ENCODE results near the gene FOXR2. TPM values are rescaled to one million over a fixed set of nuclear protein-coding genes. Genes with fewer than 3 reads are reported as not detected.

The FOXR2 gene
- polyA plus RNA-seq, 1 experiment, result not detected

- no peak for TF ChIP-seq CTCF (IDR thresholded peaks at IDR 0.05; ENCODE audit: insufficient read depth, low read depth, low read length)
- no peaks in the 10 kb centered on the region for H3K36me3 ChIP-seq (ENCODE audit: control insufficient read depth, insufficient read depth, low read length)
- CTCF ChIA-PET, result no interaction called here
- POLR2A ChIA-PET, result no interaction called here
- DNase-seq (ENCODE audit: low read depth), result no peak
- H3K4me3 ChIP-seq (ENCODE audit: low read depth, low read length), result no peak overlapping the region
- no peaks in the 10 kb centered on the region for H3K27me3 ChIP-seq (ENCODE audit: control insufficient read depth, insufficient read depth, low read length)
Measured at GRCh38 chrX:55598333-55598732, 24.9 kb upstream of the FOXR2 start.

- no peaks in the 10 kb centered on the region for H3K36me3 ChIP-seq (ENCODE audit: control insufficient read depth, insufficient read depth, low read length)
- no peaks in the 10 kb centered on the region for H3K27me3 ChIP-seq (ENCODE audit: control insufficient read depth, insufficient read depth, low read length)
- DNase-seq (ENCODE audit: low read depth), result no peak
- H3K4me3 ChIP-seq (ENCODE audit: low read depth, low read length), result no peak overlapping the region
- POLR2A ChIA-PET, result no interaction called here
- TF ChIP-seq CTCF (IDR thresholded peaks at IDR 0.05; ENCODE audit: insufficient read depth, low read depth, low read length), result no peak
- CTCF ChIA-PET, result no interaction called here
Measured at GRCh38 chrX:55619547-55619946, 3.7 kb upstream of the FOXR2 start.

- CTCF ChIA-PET, result no interaction called here
- H3K36me3 ChIP-seq (ENCODE audit: control insufficient read depth, insufficient read depth, low read length), result no peaks in the 10 kb centered on the region
- POLR2A ChIA-PET, result no interaction called here
- no peak for DNase-seq (ENCODE audit: low read depth)
- H3K27me3 ChIP-seq (ENCODE audit: control insufficient read depth, insufficient read depth, low read length), result no peaks in the 10 kb centered on the region
- no peak overlapping the region for H3K4me3 ChIP-seq (ENCODE audit: low read depth, low read length)
- TF ChIP-seq CTCF (IDR thresholded peaks at IDR 0.05; ENCODE audit: insufficient read depth, low read depth, low read length), result no peak
Measured at GRCh38 chrX:55624403-55624802, 1.2 kb downstream of the FOXR2 start.

GRCh38 chrX:55636109-55636508 is 12.9 kb downstream of the FOXR2 start:
- ChIA-PET CTCF (no interaction called here), POLR2A (no interaction called here)
- Histone ChIP-seq H3K36me3 (ENCODE audit: control insufficient read depth, insufficient read depth, low read length) (no peaks in the 10 kb centered on the region), H3K27me3 (ENCODE audit: control insufficient read depth, insufficient read depth, low read length) (no peaks in the 10 kb centered on the region), H3K4me3 (ENCODE audit: low read depth, low read length) (no peak overlapping the region)
- DNase-seq (ENCODE audit: low read depth), result no peak
- no peak for TF ChIP-seq CTCF (IDR thresholded peaks at IDR 0.05; ENCODE audit: insufficient read depth, low read depth, low read length)

GRCh38 chrX:55638933-55639332 is 15.7 kb downstream of the FOXR2 start:
- no peaks in the 10 kb centered on the region for H3K36me3 ChIP-seq (ENCODE audit: control insufficient read depth, insufficient read depth, low read length)
- no peaks in the 10 kb centered on the region for H3K27me3 ChIP-seq (ENCODE audit: control insufficient read depth, insufficient read depth, low read length)
- ChIA-PET POLR2A (no interaction called here), CTCF (no interaction called here)
- no peak overlapping the region for H3K4me3 ChIP-seq (ENCODE audit: low read depth, low read length)
- no peak for TF ChIP-seq CTCF (IDR thresholded peaks at IDR 0.05; ENCODE audit: insufficient read depth, low read depth, low read length)
- DNase-seq (ENCODE audit: low read depth), result no peak

Measured in BJ (cell line).